ENCODE results near the gene GOLT1A. TPM values are rescaled to one million over a fixed set of nuclear protein-coding genes. Genes with fewer than 3 reads are reported as not detected.

Gene GOLT1A
- total RNA-seq, 5 donors from 2014 or later (not counting 1 experiment from before 2014, with no cell fraction given) = 0.30 to 0.42 (median 0.32) TPM; not detected in 1

- Mint-ChIP-seq H3K4me3 (no peak overlapping the region), H3K27ac (no peak overlapping the region), H3K4me1 (no peaks in the 10 kb centered on the region), H3K9me3 (no peaks in the 10 kb centered on the region), H3K27me3 (no peaks in the 10 kb centered on the region), H3K36me3 (no peaks in the 10 kb centered on the region)
- no peak for ATAC-seq (replicated peaks in 1 of 4)
- Histone ChIP-seq H3K4me3 (ENCODE audit: control insufficient read depth in 1 of 2, extremely low read depth in 1 of 2, low read length in 1 of 2) (no peak overlapping the region), H3K27ac (ENCODE audit: low read length) (no peak overlapping the region), H3K9me3 (no peaks in the 10 kb centered on the region), H3K4me1 (ENCODE audit: control insufficient read depth in 1 of 2, extremely low read depth in 1 of 2, insufficient read depth in 2 of 2, low read length in 2 of 2) (no peaks in the 10 kb centered on the region), H3K36me3 (ENCODE audit: control insufficient read depth in 2 of 2, extremely low read depth in 1 of 2, insufficient read depth in 1 of 2, low read length in 1 of 2) (no peaks in the 10 kb centered on the region), H3K27me3 (replicated peaks in 1 of 2; ENCODE audit: control insufficient read depth in 2 of 2, extremely low read depth in 1 of 2, insufficient read depth in 2 of 2, low read length in 1 of 2) (peaks cover 0 to 6% of the 10 kb centered on the region in 2 experiments)
- DNase-seq = no peak
- ChIA-PET POLR2A (no interaction called here), CTCF (interaction anchor here in 1 of 2 donors (1.4 kb wide), 1 partner anchor 21 kb away, joined by 4 read pairs; no protein-coding TSS in a partner anchor)
- WGBS (ENCODE audit: insufficient coverage) = 80% methylated on average over 18 of the region's 20 CpGs
These were observed 14.4 kb upstream of the GOLT1A start for GRCh38 chr1:204227996-204228785.

- no peak overlapping the region for H3K4me3 ChIP-seq (ENCODE audit: control insufficient read depth in 1 of 2, extremely low read depth in 1 of 2, low read length in 1 of 2)
- H3K4me1 ChIP-seq (ENCODE audit: control insufficient read depth in 1 of 2, extremely low read depth in 1 of 2, insufficient read depth in 2 of 2, low read length in 2 of 2) = no peaks in the 10 kb centered on the region
- H3K27me3 Mint-ChIP-seq = no peaks in the 10 kb centered on the region
- peaks cover 0 to 10% of the 10 kb centered on the region in 2 experiments for H3K27me3 ChIP-seq (replicated peaks in 1 of 2; ENCODE audit: control insufficient read depth in 2 of 2, extremely low read depth in 1 of 2, insufficient read depth in 2 of 2, low read length in 1 of 2)
- H3K4me1 Mint-ChIP-seq = no peaks in the 10 kb centered on the region
- H3K36me3 Mint-ChIP-seq = no peaks in the 10 kb centered on the region
- ATAC-seq (replicated peaks in 1 of 4) = no peak
- no peak overlapping the region for H3K27ac Mint-ChIP-seq
- 100% methylated on average over 1 of the region's 2 CpGs for WGBS (ENCODE audit: insufficient coverage)
- no peaks in the 10 kb centered on the region for H3K9me3 ChIP-seq
- H3K4me3 Mint-ChIP-seq = no peak overlapping the region
- DNase-seq = no peak
- H3K9me3 Mint-ChIP-seq = no peaks in the 10 kb centered on the region
- H3K36me3 ChIP-seq (ENCODE audit: control insufficient read depth in 2 of 2, extremely low read depth in 1 of 2, insufficient read depth in 1 of 2, low read length in 1 of 2) = no peaks in the 10 kb centered on the region
- H3K27ac ChIP-seq (ENCODE audit: low read length) = no peak overlapping the region
- ChIA-PET POLR2A (no interaction called here), CTCF (no interaction called here)
These were observed 13.6 kb upstream of the GOLT1A start for GRCh38 chr1:204227351-204227750.

GRCh38 chr1:204225841-204226735 lies 12.3 kb upstream of the GOLT1A start:
- H3K36me3 ChIP-seq (ENCODE audit: control insufficient read depth in 2 of 2, extremely low read depth in 1 of 2, insufficient read depth in 1 of 2, low read length in 1 of 2) = no peaks in the 10 kb centered on the region
- Mint-ChIP-seq H3K4me3 (no peak overlapping the region), H3K4me1 (no peaks in the 10 kb centered on the region), H3K36me3 (no peaks in the 10 kb centered on the region), H3K27me3 (no peaks in the 10 kb centered on the region), H3K27ac (no peak overlapping the region), H3K9me3 (no peaks in the 10 kb centered on the region)
- no peak overlapping the region for H3K4me3 ChIP-seq (ENCODE audit: control insufficient read depth in 1 of 2, extremely low read depth in 1 of 2, low read length in 1 of 2)
- POLR2A ChIA-PET = no interaction called here
- H3K27ac ChIP-seq (ENCODE audit: low read length) = no peak overlapping the region
- CTCF ChIA-PET = no interaction called here
- peaks cover 0 to 15% of the 10 kb centered on the region in 2 experiments for H3K27me3 ChIP-seq (replicated peaks in 1 of 2; ENCODE audit: control insufficient read depth in 2 of 2, extremely low read depth in 1 of 2, insufficient read depth in 2 of 2, low read length in 1 of 2)
- H3K4me1 ChIP-seq (ENCODE audit: control insufficient read depth in 1 of 2, extremely low read depth in 1 of 2, insufficient read depth in 2 of 2, low read length in 2 of 2) = no peaks in the 10 kb centered on the region
- WGBS (ENCODE audit: insufficient coverage) = 92% methylated on average over 15 of the region's 16 CpGs
- no peaks in the 10 kb centered on the region for H3K9me3 ChIP-seq
- DNase-seq = no peak
- no peak for ATAC-seq (replicated peaks in 1 of 4)

- no peak overlapping the region for H3K4me3 Mint-ChIP-seq
- H3K9me3 Mint-ChIP-seq = no peaks in the 10 kb centered on the region
- peaks cover 0 to 13% of the 10 kb centered on the region in 2 experiments for H3K27me3 ChIP-seq (replicated peaks in 1 of 2; ENCODE audit: control insufficient read depth in 2 of 2, extremely low read depth in 1 of 2, insufficient read depth in 2 of 2, low read length in 1 of 2)
- H3K36me3 Mint-ChIP-seq = no peaks in the 10 kb centered on the region
- no peak overlapping the region for H3K27ac ChIP-seq (ENCODE audit: low read length)
- H3K4me3 ChIP-seq (ENCODE audit: control insufficient read depth in 1 of 2, extremely low read depth in 1 of 2, low read length in 1 of 2) = no peak overlapping the region
- ChIA-PET CTCF (no interaction called here), POLR2A (no interaction called here)
- DNase-seq (no peak), ATAC-seq (replicated peaks in 1 of 4) (no peak)
- no peaks in the 10 kb centered on the region for H3K4me1 Mint-ChIP-seq
- no peaks in the 10 kb centered on the region for H3K9me3 ChIP-seq
- peaks cover 0 to 2% of the 10 kb centered on the region in 2 donors for H3K27me3 Mint-ChIP-seq
- H3K27ac Mint-ChIP-seq = no peak overlapping the region
- no peaks in the 10 kb centered on the region for H3K36me3 ChIP-seq (ENCODE audit: control insufficient read depth in 2 of 2, extremely low read depth in 1 of 2, insufficient read depth in 1 of 2, low read length in 1 of 2)
- no peaks in the 10 kb centered on the region for H3K4me1 ChIP-seq (ENCODE audit: control insufficient read depth in 1 of 2, extremely low read depth in 1 of 2, insufficient read depth in 2 of 2, low read length in 2 of 2)
- whole genome bisulfite sequencing (ENCODE audit: insufficient coverage) = 71% methylated on average over 3 of the region's 8 CpGs
These were observed 10.9 kb upstream of the GOLT1A start for GRCh38 chr1:204224655-204225054.

GRCh38 chr1:204223129-204223860 lies 9.5 kb upstream of the GOLT1A start:
- no peak overlapping the region for H3K4me3 Mint-ChIP-seq
- H3K27ac Mint-ChIP-seq = no peak overlapping the region
- H3K27me3 Mint-ChIP-seq = peaks cover 0 to 2% of the 10 kb centered on the region in 2 donors
- 81% methylated on average over 13 of the region's 17 CpGs for WGBS (ENCODE audit: insufficient coverage)
- H3K27me3 ChIP-seq (replicated peaks in 1 of 2; ENCODE audit: control insufficient read depth in 2 of 2, extremely low read depth in 1 of 2, insufficient read depth in 2 of 2, low read length in 1 of 2) = peaks cover 0 to 13% of the 10 kb centered on the region in 2 experiments
- peaks cover 3 to 5% of the 10 kb centered on the region in 2 experiments for H3K4me1 ChIP-seq (ENCODE audit: control insufficient read depth in 1 of 2, extremely low read depth in 1 of 2, insufficient read depth in 2 of 2, low read length in 2 of 2)
- no peaks in the 10 kb centered on the region for H3K9me3 ChIP-seq
- H3K27ac ChIP-seq (ENCODE audit: low read length) = no peak overlapping the region
- H3K4me1 Mint-ChIP-seq = peaks cover 0 to 6% (median 5%) of the 10 kb centered on the region in 3 donors
- H3K36me3 Mint-ChIP-seq = no peaks in the 10 kb centered on the region
- H3K9me3 Mint-ChIP-seq = no peaks in the 10 kb centered on the region
- H3K36me3 ChIP-seq (ENCODE audit: control insufficient read depth in 2 of 2, extremely low read depth in 1 of 2, insufficient read depth in 1 of 2, low read length in 1 of 2) = no peaks in the 10 kb centered on the region
- POLR2A ChIA-PET = no interaction called here
- no peak overlapping the region for H3K4me3 ChIP-seq (ENCODE audit: control insufficient read depth in 1 of 2, extremely low read depth in 1 of 2, low read length in 1 of 2)
- ATAC-seq (replicated peaks in 1 of 4) (no peak), DNase-seq (no peak)
- CTCF ChIA-PET = no interaction called here

GRCh38 chr1:204222764-204223055 lies 8.9 kb upstream of the GOLT1A start:
- no peak overlapping the region for H3K4me3 Mint-ChIP-seq
- Histone ChIP-seq H3K9me3 (no peaks in the 10 kb centered on the region), H3K27ac (ENCODE audit: low read length) (no peak overlapping the region), H3K27me3 (replicated peaks in 1 of 2; ENCODE audit: control insufficient read depth in 2 of 2, extremely low read depth in 1 of 2, insufficient read depth in 2 of 2, low read length in 1 of 2) (peaks cover 0 to 13% of the 10 kb centered on the region in 2 experiments), H3K36me3 (ENCODE audit: control insufficient read depth in 2 of 2, extremely low read depth in 1 of 2, insufficient read depth in 1 of 2, low read length in 1 of 2) (no peaks in the 10 kb centered on the region), H3K4me1 (ENCODE audit: control insufficient read depth in 1 of 2, extremely low read depth in 1 of 2, insufficient read depth in 2 of 2, low read length in 2 of 2) (peaks cover 3 to 5% of the 10 kb centered on the region in 2 experiments), H3K4me3 (ENCODE audit: control insufficient read depth in 1 of 2, extremely low read depth in 1 of 2, low read length in 1 of 2) (no peak overlapping the region)
- DNase-seq = no peak
- no peak overlapping the region for H3K27ac Mint-ChIP-seq
- ChIA-PET CTCF (no interaction called here), POLR2A (no interaction called here)
- no peaks in the 10 kb centered on the region for H3K36me3 Mint-ChIP-seq
- peaks cover 0 to 2% of the 10 kb centered on the region in 2 donors for H3K27me3 Mint-ChIP-seq
- no peaks in the 10 kb centered on the region for H3K9me3 Mint-ChIP-seq
- ATAC-seq (replicated peaks in 1 of 4) = no peak
- 89% methylated on average over 2 of the region's 3 CpGs for WGBS (ENCODE audit: insufficient coverage)
- peaks cover 0 to 6% (median 5%) of the 10 kb centered on the region in 3 donors for H3K4me1 Mint-ChIP-seq

All from T-cell (primary cell).